Measurements from ENCODE around the gene TSPOAP1.
A peak's percentile ranks its signal among the peaks of the same experiment; 100 is the strongest.
"Not testable (repeated sequence)": the region's sequence is repeated elsewhere in the genome, so short reads cannot be mapped to it uniquely, and the experiment has no call there.

TSPOAP1 gene

GRCh38 chr17:58360296-58361063 is 31.9 kb upstream of the TSPOAP1 start:
- no peak for DNase-seq

GRCh38 chr17:58358408-58359172 is 30.0 kb upstream of the TSPOAP1 start:
- no peak for DNase-seq

GRCh38 chr17:58357312-58358297 is 29.0 kb upstream of the TSPOAP1 start:
- DNase-seq, result no peak

- DNase-seq, result no peak
Observed at GRCh38 chr17:58356231-58356630, 27.6 kb upstream of the TSPOAP1 start.

- no peak for DNase-seq
Observed at GRCh38 chr17:58354541-58355216, 26.1 kb upstream of the TSPOAP1 start.

- DNase-seq, result no peak
Observed at GRCh38 chr17:58353389-58353825, 24.8 kb upstream of the TSPOAP1 start.

- DNase-seq, result no peak
Observed at GRCh38 chr17:58352596-58353388, 24.2 kb upstream of the TSPOAP1 start.

- DNase-seq, result peak; percentile 88
Observed at GRCh38 chr17:58351831-58352595, 23.4 kb upstream of the TSPOAP1 start, which contains the start of gene SUPT4H1. TSS of gene SUPT4H1 (minus strand) at chr17:58352201. CDS start at chr17:58352135, 66 bp downstream.

- no peak for DNase-seq
Observed at GRCh38 chr17:58351182-58351581, 22.6 kb upstream of the TSPOAP1 start.

GRCh38 chr17:58348038-58348437 is 19.4 kb upstream of the TSPOAP1 start:
- no peak for DNase-seq

GRCh38 chr17:58345500-58345899 is 16.9 kb upstream of the TSPOAP1 start:
- DNase-seq, result no peak

- no peak for DNase-seq
Observed at GRCh38 chr17:58344791-58345157, 16.2 kb upstream of the TSPOAP1 start.

- no peak for DNase-seq
Observed at GRCh38 chr17:58344047-58344790, 15.6 kb upstream of the TSPOAP1 start.

GRCh38 chr17:58343131-58343530 is 14.5 kb upstream of the TSPOAP1 start:
- DNase-seq, result no peak

GRCh38 chr17:58341861-58342475 is 13.4 kb upstream of the TSPOAP1 start:
- DNase-seq, result no peak

- not testable (repeated sequence) for DNase-seq
Observed at GRCh38 chr17:58341136-58341860, 12.7 kb upstream of the TSPOAP1 start.

- DNase-seq, result no peak
Observed at GRCh38 chr17:58340405-58340876, 11.8 kb upstream of the TSPOAP1 start.

- no peak for DNase-seq
Observed at GRCh38 chr17:58339755-58340404, 11.3 kb upstream of the TSPOAP1 start.
